Erythroblast (primary cell): ENCODE data around the gene PPIP5K2.

Source experiments
- GATA1 ChIP-seq: IDR thresholded peaks from 2 replicates; pipeline ENCODE4 v1.6.1; 2011; ENCODE audit warnings: low read depth, mild to moderate bottlenecking, control low read depth, low read length, moderate library complexity
- POLR2A ChIP-seq: IDR thresholded peaks from 2 replicates; pipeline ENCODE4 v1.6.1; 2011; ENCODE audit warnings: mild to moderate bottlenecking, low read length

GRCh38 chr5:103254921-103255320, 134.8 kb downstream of the PPIP5K2 start:
- TF ChIP-seq POLR2A, result no peak
- TF ChIP-seq GATA1, result no peak
